Activated CD4-positive, alpha-beta T cell treated with anti-CD3 and anti-CD28 coated beads, Interleukin-2, amount 10 ng/mL, durations not matched to agents 7 days and 5 days (primary cell): Measurements from ENCODE around the gene SRRM4. TPM values are rescaled to one million over a fixed set of nuclear protein-coding genes. Genes with fewer than 3 reads are reported as not detected.

Experiments used
- CTCF ChIA-PET: fragments of 350-600 bp; sonication (Branson Sonifier 250); formaldehyde crosslinking; loops from one replicate; lab custom pipeline; 2021; ENCODE audit warnings: antibody characterized with exemption; lab: Charles Lee
- POLR2A ChIA-PET: fragments of 350-600 bp; sonication (Branson Sonifier 250); formaldehyde crosslinking; loops from one replicate; lab custom pipeline; 2021; ENCODE audit warnings: antibody characterized with exemption; lab: Charles Lee
- DNase-seq: peaks from one replicate; pipeline ENCODE4 v3.0.0-alpha.2; 2020
- H3K27ac Mint-ChIP-seq: one replicate; pipeline ENCODE4 v1.8.0; 2021; ENCODE audit warnings: mild to moderate bottlenecking, moderate library complexity, mixed read lengths
- H3K27me3 Mint-ChIP-seq: one replicate; pipeline ENCODE4 v1.8.0; 2021; ENCODE audit warnings: mixed read lengths
- H3K36me3 Mint-ChIP-seq: one replicate; pipeline ENCODE4 v1.8.0; 2021; ENCODE audit warnings: low read depth, mixed read lengths
- H3K4me1 Mint-ChIP-seq: one replicate; pipeline ENCODE4 v1.8.0; 2021; ENCODE audit warnings: mixed read lengths
- H3K4me3 Mint-ChIP-seq: one replicate; pipeline ENCODE4 v1.8.0; 2021; ENCODE audit warnings: mild to moderate bottlenecking, moderate library complexity, mixed read lengths
- H3K9me3 Mint-ChIP-seq: one replicate; pipeline ENCODE4 v1.8.0; 2021; ENCODE audit warnings: mixed read lengths
- total RNA-seq, 2 experiments: library from RNA; stranded (reverse); gene quantifications; one replicate each; pipeline ENCODE4 v1.2.3, GENCODE V29; 2021

The SRRM4 gene, protein sequence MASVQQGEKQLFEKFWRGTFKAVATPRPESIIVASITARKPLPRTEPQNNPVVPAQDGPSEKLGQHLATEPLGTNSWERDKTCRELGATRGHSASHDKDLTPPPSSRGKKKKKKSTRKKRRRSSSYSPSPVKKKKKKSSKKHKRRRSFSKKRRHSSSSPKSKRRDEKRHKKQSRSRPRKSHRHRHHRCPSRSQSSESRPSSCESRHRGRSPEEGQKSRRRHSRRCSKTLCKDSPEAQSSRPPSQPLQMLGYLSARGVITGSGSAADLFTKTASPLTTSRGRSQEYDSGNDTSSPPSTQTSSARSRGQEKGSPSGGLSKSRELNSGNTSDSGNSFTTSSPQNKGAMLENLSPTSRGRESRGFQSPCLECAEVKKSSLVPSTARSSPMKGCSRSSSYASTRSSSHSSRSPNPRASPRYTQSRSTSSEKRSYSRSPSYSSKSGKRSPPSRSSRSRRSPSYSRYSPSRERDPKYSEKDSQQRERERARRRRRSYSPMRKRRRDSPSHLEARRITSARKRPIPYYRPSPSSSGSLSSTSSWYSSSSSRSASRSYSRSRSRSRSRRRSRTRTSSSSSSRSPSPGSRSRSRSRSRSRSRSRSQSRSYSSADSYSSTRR
- not detected for total RNA-seq

DNA sequence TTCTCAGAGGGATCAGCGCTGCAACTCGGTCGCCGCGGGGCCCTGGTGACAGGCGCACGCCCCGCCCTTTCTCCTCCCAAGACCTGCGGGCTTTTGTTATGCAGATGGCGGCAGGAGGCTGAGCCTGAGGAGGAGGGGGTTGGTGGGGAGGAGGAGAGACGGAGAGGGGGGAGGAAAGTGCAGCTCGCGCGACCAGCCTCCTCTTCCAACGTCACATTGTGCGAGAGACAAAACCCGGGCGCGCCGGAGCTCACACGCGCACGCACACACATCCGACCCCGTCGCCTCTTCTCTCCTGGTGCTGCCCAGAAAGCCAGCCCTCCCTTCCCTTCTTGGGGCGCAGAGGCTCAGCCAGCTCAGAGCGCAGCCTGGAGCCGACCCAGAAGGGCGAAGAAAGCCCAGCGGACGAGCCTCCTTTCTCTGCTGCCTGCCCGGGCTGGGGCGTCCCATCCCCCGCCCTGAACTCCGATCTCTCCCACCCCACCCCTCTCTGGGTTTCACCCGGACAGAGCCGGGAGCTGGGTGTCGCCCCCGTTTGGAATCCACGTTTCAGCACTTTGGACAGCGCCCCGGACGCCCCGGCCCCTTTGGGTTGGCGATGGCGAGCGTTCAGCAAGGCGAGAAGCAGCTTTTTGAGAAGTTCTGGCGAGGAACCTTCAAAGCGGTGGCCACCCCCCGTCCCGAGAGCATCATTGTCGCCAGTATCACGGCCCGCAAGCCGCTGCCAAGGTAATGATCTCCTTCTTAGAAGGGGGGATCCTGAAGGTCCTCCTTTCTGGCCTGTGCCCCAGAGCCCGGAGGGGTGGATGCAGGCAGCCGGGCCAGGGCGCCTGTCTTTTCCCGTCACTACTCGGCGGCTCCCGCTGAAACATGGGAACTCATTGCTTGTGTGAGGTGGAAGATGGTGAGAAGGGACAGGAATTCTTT lies at the start of gene SRRM4:
Gene SRRM4, plus strand, starts transcription at position 257 of the 927 bp plus-strand sequence. Its CDS starts 342 bp downstream, at position 599.
- Mint-ChIP-seq H3K36me3 (no peaks in the 10 kb centered on the region), H3K9me3 (no peaks in the 10 kb centered on the region), H3K4me1 (no peaks in the 10 kb centered on the region), H3K27me3 (peaks cover 21% of the 10 kb centered on the region), H3K4me3 (no peak within 1 kb of the TSS), H3K27ac (no peak within 1 kb of the TSS)
- POLR2A ChIA-PET = no interaction called here
- peak; percentile 6 for DNase-seq
- CTCF ChIA-PET = no interaction called here

DNA sequence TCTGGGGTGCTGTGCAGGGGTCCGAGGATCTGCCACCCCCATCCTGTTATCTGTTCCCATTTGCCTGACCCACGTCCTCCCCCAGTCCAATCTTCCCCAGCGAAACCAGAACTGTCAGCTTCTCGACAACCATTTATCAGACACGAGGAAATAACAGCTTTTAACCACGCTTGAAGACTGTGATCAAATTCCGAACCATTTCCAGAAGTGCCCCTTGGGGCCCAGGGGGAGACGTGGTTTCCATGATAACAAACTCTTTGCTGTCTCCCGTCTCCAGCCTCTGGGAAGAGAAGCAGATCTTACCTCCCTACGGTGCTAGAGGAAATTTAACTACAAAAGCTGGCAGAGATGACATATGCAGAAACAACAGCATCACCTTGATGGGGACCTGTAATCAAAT lies 35.1 kb upstream of the SRRM4 start:
- no peaks in the 10 kb centered on the region for H3K36me3 Mint-ChIP-seq
- H3K27ac Mint-ChIP-seq = no peak overlapping the region
- H3K9me3 Mint-ChIP-seq = no peaks in the 10 kb centered on the region
- no peak overlapping the region for H3K4me3 Mint-ChIP-seq
- no peaks in the 10 kb centered on the region for H3K27me3 Mint-ChIP-seq
- ChIA-PET CTCF (no interaction called here), POLR2A (no interaction called here)
- DNase-seq = no peak
- no peaks in the 10 kb centered on the region for H3K4me1 Mint-ChIP-seq

DNA sequence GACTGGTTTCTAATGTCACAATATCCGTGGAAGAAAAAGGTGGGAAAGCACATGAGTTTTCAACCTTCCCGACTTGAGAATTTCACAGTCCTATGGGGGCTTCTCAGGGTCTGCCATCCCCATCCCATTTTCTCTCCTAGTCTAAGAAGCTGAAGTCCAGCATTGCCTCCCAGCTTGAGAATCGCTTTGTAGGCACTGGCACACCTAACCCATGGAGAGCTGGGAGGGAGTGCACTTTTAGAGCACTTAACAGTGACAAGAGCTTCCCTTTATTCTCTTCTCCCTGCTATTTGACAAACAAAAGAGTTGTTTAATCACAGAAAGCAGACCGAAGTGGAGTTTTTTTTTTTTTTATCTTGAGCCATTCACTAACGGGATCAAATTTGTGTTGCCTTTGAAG lies 22.8 kb upstream of the SRRM4 start:
- DNase-seq = no peak
- Mint-ChIP-seq H3K4me1 (no peaks in the 10 kb centered on the region), H3K27ac (no peak overlapping the region), H3K27me3 (no peaks in the 10 kb centered on the region), H3K4me3 (no peak overlapping the region), H3K9me3 (peaks cover 5% of the 10 kb centered on the region), H3K36me3 (no peaks in the 10 kb centered on the region)
- ChIA-PET CTCF (no interaction called here), POLR2A (no interaction called here)

DNA sequence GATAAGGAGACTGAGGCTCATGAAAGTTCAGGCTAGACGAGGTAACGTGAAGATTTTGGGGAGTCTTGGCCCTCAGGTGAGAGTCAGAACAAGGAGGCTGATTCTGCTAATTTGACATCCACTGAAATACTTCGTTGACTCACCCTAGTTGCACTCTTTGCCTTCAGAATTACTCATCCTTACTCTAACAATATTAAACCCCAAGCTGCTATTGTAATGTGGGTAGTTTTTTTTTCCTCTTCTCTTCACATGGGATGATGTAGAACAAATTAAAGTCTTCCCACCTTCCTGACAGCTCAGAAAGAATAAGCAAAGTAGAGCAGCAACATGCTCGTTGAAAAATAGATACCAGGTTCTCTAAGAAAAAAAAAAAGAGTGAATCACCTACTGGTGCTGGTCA lies 22.0 kb upstream of the SRRM4 start:
- Mint-ChIP-seq H3K4me3 (no peak overlapping the region), H3K27me3 (no peaks in the 10 kb centered on the region), H3K9me3 (peaks cover 5% of the 10 kb centered on the region), H3K4me1 (no peaks in the 10 kb centered on the region), H3K36me3 (no peaks in the 10 kb centered on the region), H3K27ac (no peak overlapping the region)
- POLR2A ChIA-PET = no interaction called here
- CTCF ChIA-PET = no interaction called here
- no peak for DNase-seq

DNA sequence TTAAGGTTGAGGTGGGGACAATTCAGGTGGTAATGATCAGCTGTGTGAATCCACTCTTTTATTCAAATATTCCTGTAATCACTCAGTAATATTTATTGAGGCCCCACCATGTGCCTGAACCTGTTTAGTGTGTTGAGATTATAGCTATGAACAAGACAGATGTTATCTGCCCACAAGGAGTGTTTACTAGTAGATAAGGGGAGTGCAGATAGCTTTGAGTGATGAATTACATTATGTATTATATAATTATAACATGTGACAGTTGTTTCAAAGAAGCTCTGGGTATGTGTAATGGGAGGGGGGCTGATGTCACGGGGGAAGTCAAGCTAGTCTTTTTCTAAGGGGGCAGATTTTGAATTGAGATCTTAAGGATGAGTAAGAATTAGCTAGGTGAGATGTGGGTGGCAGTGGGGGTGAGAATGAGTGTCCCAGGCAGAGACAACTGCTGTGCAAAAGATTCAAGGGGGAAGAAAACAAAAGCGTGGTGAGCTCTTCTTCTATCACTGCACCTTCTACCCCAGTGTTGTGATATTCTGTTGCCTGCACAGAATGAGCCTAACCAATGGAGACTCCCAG lies 21.3 kb upstream of the SRRM4 start:
- Mint-ChIP-seq H3K4me3 (no peak overlapping the region), H3K27me3 (no peaks in the 10 kb centered on the region), H3K4me1 (no peaks in the 10 kb centered on the region), H3K9me3 (peaks cover 5% of the 10 kb centered on the region), H3K27ac (no peak overlapping the region), H3K36me3 (no peaks in the 10 kb centered on the region)
- DNase-seq = no peak
- ChIA-PET CTCF (no interaction called here), POLR2A (no interaction called here)

DNA sequence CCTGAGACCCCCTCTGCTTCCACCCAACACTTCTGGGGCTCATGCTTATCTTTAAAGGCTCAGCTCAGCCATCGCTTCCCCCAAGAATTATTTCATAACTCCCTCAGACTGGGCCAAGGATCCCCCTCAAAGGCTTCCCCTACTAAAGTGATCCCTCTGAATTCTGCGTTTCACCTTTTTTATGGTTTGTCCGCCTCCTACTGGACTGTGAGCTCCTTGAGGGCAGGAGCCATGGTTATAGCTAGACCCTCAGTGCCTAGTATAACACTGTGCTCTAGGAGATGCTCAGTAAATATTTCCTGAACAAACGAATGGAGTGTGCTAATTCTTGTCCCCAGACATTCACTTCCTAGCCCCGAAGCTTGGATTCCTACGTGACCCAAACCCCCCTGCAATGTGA lies 20.5 kb upstream of the SRRM4 start:
- CTCF ChIA-PET = no interaction called here

DNA sequence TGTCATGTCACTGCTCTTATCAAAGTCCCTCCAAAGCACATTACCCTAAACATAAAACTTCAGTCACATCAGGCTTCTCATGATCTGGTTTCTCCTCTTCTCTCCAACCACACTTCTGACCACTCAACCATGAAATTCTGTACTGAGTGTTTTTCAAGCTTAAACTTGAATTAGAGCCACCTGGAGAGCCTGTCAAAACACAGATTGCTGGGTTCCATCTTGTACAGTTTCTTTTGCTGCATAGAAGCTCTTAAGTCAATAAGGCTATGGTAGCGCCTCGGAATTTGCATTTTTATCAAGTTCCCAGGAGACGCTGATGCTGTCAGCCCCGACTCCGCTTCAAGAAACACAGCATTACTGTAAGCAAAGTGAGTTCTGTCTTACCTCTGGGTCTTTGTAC lies 16.4 kb upstream of the SRRM4 start:
- ChIA-PET CTCF (no interaction called here), POLR2A (no interaction called here)
- Mint-ChIP-seq H3K4me3 (no peak overlapping the region), H3K36me3 (no peaks in the 10 kb centered on the region), H3K27ac (no peak overlapping the region), H3K4me1 (no peaks in the 10 kb centered on the region), H3K9me3 (peaks cover 4% of the 10 kb centered on the region), H3K27me3 (no peaks in the 10 kb centered on the region)
- DNase-seq = no peak

More for the DNA sequence above, 20.5 kb upstream of the SRRM4 start:
- Mint-ChIP-seq H3K27ac (no peak overlapping the region), H3K4me1 (no peaks in the 10 kb centered on the region), H3K9me3 (peaks cover 5% of the 10 kb centered on the region), H3K36me3 (no peaks in the 10 kb centered on the region), H3K27me3 (no peaks in the 10 kb centered on the region), H3K4me3 (no peak overlapping the region)
- no peak for DNase-seq
- POLR2A ChIA-PET = no interaction called here

DNA sequence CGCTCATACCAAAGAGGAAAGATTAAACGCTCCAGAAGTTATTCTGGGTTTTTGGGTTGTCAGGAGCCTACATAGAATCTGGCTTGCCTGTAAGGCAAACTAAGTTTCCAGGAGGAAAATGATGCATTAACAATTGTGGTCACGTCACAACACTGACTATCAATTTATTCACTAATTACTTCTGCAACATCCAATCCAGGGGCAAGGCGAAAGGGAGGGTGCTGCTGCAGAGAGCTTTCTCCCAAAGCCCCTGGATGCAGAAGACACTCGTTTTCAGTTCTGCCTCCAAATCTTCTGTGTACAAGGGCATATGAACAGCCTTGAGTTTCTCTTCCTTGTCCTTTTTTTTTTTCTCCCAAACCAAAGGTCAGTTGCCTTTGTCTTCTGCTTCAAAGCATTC lies 10.5 kb upstream of the SRRM4 start:
- CTCF ChIA-PET = interaction anchor here (1.0 kb wide), 1 partner anchor 148 kb away, joined by 3 read pairs; no protein-coding TSS in a partner anchor

DNA sequence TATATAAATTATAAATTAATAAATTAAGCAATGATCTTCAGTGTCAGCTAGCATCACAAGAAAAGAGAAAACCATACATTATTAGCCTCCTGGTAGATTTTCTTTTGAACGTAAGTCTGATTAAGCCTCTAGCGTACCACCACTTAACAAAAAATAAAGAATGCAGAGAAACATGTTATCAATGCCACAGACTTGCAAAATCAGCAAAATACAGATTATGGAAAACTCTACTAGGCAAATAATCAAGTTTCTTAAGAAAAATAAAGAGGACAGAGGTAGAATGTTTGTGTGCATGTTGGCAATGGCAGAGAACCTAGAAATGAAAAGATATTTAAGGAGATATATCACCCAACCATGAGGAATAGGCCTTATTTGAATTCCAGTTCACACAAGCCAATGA lies 8.4 kb upstream of the SRRM4 start:
- POLR2A ChIA-PET = no interaction called here
- no peaks in the 10 kb centered on the region for H3K36me3 Mint-ChIP-seq
- no peak overlapping the region for H3K27ac Mint-ChIP-seq
- H3K9me3 Mint-ChIP-seq = no peaks in the 10 kb centered on the region
- no peak for DNase-seq
- no peaks in the 10 kb centered on the region for H3K27me3 Mint-ChIP-seq
- CTCF ChIA-PET = no interaction called here
- no peak overlapping the region for H3K4me3 Mint-ChIP-seq
- H3K4me1 Mint-ChIP-seq = no peaks in the 10 kb centered on the region

More for the DNA sequence above, 10.5 kb upstream of the SRRM4 start:
- H3K27ac Mint-ChIP-seq = no peak overlapping the region
- H3K27me3 Mint-ChIP-seq = no peaks in the 10 kb centered on the region
- H3K4me3 Mint-ChIP-seq = no peak overlapping the region
- no peaks in the 10 kb centered on the region for H3K36me3 Mint-ChIP-seq
- POLR2A ChIA-PET = no interaction called here
- no peak for DNase-seq
- no peaks in the 10 kb centered on the region for H3K4me1 Mint-ChIP-seq
- peaks cover 2% of the 10 kb centered on the region for H3K9me3 Mint-ChIP-seq

- Mint-ChIP-seq H3K27ac (no peak overlapping the region), H3K9me3 (no peaks in the 10 kb centered on the region), H3K36me3 (no peaks in the 10 kb centered on the region), H3K4me3 (no peak overlapping the region), H3K4me1 (no peaks in the 10 kb centered on the region), H3K27me3 (peaks cover 21% of the 10 kb centered on the region)
- CTCF ChIA-PET = no interaction called here
- POLR2A ChIA-PET = no interaction called here
- DNase-seq = peak; percentile 20
Measured at GRCh38 chr12:118979763-118980406, 1.5 kb upstream of the SRRM4 start.

- no peaks in the 10 kb centered on the region for H3K9me3 Mint-ChIP-seq
- POLR2A ChIA-PET = no interaction called here
- H3K4me1 Mint-ChIP-seq = no peaks in the 10 kb centered on the region
- peaks cover 21% of the 10 kb centered on the region for H3K27me3 Mint-ChIP-seq
- H3K4me3 Mint-ChIP-seq = no peak overlapping the region
- H3K27ac Mint-ChIP-seq = no peak overlapping the region
- CTCF ChIA-PET = no interaction called here
- DNase-seq = no peak
- no peaks in the 10 kb centered on the region for H3K36me3 Mint-ChIP-seq
Measured at GRCh38 chr12:118980407-118981014, 830 bp upstream of the SRRM4 start.

- no peak overlapping the region for H3K27ac Mint-ChIP-seq
- POLR2A ChIA-PET = no interaction called here
- CTCF ChIA-PET = interaction anchor here (0.7 kb wide), 1 partner anchor 245 kb away, joined by 4 read pairs; no protein-coding TSS in a partner anchor
- H3K4me3 Mint-ChIP-seq = no peak overlapping the region
- no peak for DNase-seq
- no peaks in the 10 kb centered on the region for H3K4me1 Mint-ChIP-seq
- H3K36me3 Mint-ChIP-seq = no peaks in the 10 kb centered on the region
- H3K9me3 Mint-ChIP-seq = no peaks in the 10 kb centered on the region
- peaks cover 21% of the 10 kb centered on the region for H3K27me3 Mint-ChIP-seq
Measured at GRCh38 chr12:118982302-118982701, 961 bp downstream of the SRRM4 start.
